Iris pigment epithelial cell (primary cell): ENCODE data around the gene TRIM10.
A peak's percentile ranks its signal among the peaks of the same experiment; 100 is the strongest.
"Not testable (repeated sequence)": the region's sequence is repeated elsewhere in the genome, so short reads cannot be mapped to it uniquely, and the experiment has no call there.

Experiments used
- DNase-seq: peaks from one replicate; pipeline ENCODE4 v3.0.0-alpha.2; 2011; ENCODE audit warnings: low read depth

TRIM10 gene

DNA sequence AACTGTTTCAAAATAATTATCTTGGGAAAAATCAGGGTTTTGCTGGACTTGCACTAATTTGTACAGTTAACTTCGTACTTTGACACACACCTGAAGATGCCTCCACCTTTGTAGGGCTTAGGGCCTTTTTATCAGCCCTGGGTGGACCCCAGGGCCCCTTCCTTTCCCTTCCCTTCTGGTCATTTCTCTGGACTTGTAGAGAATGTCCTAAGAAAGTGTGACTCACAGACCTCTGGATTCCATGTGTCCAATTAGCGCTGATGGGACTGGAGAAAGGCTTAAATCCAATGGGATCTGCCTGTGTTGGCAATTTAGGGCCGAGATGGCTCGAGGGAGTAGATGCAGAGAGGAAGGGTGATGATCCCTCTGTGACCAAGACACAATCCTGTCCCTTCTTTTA is 11.7 kb upstream of the TRIM10 start:
- DNase-seq = no peak

DNA sequence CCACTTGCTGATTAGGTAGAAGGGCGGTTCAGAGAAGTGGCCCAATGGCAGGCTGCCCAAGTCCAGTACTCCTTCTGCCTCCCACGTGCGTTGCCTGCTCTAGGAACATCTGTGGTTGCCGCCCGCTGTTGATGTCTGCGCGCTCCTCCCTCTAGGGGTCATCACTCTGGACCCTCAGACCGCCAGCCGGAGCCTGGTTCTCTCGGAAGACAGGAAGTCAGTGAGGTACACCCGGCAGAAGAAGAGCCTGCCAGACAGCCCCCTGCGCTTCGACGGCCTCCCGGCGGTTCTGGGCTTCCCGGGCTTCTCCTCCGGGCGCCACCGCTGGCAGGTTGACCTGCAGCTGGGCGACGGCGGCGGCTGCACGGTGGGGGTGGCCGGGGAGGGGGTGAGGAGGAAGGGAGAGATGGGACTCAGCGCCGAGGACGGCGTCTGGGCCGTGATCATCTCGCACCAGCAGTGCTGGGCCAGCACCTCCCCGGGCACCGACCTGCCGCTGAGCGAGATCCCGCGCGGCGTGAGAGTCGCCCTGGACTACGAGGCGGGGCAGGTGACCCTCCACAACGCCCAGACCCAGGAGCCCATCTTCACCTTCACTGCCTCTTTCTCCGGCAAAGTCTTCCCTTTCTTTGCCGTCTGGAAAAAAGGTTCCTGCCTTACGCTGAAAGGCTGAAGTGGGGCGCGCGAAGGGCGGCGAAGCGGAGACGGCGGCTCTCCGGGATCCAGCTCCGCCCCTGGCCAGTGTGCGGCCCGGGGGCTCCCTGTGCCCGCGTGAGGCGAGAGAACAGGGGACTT is 10.9 kb upstream of the TRIM10 start:
- DNase-seq = peak; percentile 18

DNA sequence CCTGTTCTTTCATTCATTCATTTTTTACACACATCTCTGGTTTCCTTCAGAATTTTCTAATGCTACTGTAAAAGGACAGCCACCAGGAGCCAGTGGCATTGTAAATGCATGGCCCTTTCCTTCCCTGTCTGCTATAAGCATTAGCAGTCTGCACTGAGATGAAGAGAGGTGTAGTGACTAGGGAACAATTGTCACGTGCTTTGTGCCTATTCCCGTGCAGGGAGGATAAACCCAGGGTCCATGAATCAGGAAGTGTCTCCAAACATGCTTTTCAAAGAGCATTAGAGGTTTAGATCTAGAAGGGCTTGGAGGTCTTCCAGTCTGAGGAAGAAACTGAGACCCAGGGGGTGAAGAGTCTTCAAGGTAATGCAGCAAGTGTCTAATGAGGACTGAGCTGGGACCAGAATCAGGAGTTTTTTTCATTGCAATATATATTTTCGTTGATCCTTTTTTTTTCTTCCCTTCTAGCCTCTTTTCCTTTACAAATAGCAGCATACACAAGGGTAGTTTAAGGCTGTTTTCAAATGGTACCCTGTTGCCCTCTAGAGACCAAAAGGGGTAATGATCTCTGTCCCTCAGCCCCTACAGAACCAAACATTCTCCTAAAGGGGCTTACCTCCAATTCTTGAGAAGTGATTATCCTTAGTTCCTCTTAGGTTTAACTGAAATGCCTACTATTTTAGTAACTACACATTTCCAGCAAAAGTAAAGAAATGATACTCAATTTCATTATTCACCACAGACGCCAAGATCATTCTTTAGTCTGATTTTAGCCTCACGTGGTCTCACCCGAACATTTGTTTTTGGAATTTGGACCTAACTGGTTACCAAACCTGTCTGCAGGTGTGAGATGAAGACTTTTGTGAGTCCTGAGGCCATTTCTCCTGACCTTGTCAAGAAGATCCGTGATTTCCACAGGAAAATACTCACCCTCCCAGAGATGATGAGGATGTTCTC is 8.9 kb upstream of the TRIM10 start:
- peak; percentile 52 for DNase-seq

DNA sequence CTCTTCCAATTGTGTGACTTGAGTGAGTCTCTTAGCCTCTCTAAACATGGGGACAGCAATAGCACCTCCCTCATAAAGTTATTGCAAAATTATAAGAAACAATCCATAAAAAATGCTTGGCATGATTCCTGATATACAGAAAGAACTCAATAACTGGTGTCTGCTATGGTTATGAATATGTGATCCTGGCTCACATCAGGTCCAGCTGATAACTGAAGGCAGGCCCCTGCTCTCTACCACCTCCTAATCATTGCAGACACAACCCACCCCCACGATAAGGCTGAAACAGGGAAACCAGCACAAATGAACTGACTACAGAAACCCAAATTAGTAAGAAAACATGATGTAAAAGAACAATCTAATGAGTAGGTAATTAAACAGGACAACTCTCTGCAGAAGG is 7.7 kb upstream of the TRIM10 start:
- DNase-seq = no peak

DNA sequence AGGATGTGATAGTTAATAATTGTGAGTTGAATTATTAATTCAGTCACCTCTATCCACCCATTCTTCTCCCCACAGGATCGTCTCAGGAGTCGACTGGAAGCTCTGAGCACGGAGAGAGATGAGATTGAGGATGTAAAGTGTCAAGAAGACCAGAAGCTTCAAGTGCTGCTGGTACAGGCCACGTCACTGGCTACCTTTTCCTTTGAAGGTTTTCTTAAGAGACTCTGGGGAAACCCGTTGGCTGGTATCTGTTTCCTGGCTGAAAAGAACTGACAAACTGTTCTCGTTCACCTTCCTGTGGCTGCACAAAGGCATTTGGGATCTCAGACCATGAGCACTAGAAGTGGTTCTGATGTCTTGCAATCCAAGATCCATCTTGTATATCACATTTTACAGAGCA is 6.1 kb upstream of the TRIM10 start:
- no peak for DNase-seq

DNA sequence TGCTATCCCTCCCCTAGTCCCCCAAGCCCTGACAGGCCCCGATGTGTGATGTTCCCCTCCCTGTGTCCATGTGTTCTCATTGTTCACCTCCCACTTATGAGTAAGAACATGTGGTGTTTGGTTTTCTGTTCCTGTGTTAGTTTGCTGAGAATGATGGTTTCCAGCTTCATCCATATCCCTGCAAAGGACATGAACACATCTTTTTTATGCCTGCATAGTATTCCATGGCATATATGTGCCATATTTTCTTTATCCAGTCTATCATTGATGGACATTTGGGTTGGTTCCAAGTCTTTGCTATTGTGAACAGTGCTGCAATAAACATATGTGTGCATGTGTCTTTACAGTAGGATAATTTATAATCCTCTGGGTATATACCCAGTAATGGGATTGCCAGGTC is 4.2 kb upstream of the TRIM10 start:
- not testable (repeated sequence) for DNase-seq

DNA sequence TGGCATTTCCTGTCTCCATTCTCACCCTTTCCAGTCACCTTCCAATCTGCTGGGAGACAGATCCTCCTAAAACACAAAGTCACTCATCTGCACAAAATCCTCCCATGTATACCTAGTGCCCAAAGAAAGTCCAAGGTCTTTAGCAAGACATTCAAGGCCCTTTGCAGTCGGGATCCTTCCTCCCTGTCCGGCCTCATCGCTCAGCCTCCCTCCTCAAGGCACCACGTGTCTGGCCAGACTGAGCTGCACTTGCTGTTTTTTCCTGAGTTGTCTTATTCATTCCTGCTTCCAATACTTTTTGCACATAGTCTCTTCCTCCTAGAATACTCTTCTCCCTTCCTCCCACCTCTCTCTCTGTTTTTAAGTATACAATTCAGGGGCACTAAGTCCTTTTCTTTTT is 3.7 kb upstream of the TRIM10 start:
- DNase-seq = no peak

DNA sequence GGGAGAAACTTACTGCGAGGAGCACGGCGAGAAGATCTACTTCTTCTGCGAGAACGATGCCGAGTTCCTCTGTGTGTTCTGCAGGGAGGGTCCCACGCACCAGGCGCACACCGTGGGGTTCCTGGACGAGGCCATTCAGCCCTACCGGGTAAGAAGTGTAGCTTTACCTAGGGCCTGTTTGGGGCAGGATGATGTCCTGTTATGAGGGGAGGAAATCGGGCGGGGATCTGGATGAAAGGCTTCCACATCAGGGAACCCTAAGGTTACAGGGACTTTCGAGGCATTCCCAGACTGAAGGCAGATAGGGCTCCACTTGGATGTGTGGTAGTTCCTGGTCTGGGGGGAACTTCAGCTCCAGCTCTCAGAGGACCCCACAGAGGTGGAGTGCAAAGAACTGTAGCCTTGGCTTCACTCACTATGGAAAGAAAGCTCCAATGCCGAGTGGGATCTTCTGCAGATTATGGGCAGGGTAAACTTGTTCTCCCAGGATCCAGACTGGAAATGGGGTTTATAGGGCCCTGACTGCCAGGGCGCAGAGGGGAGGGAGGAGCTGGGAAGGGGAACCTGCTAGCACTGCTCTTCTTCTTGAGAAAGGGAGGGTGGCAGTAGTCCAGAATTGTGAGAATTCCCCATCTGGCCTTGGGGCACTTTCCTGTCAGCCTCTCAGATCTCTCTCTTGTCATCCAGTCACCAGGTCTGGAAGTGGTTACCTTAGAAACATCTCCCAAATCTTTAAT is 3.1 kb upstream of the TRIM10 start:
- DNase-seq = no peak

DNA sequence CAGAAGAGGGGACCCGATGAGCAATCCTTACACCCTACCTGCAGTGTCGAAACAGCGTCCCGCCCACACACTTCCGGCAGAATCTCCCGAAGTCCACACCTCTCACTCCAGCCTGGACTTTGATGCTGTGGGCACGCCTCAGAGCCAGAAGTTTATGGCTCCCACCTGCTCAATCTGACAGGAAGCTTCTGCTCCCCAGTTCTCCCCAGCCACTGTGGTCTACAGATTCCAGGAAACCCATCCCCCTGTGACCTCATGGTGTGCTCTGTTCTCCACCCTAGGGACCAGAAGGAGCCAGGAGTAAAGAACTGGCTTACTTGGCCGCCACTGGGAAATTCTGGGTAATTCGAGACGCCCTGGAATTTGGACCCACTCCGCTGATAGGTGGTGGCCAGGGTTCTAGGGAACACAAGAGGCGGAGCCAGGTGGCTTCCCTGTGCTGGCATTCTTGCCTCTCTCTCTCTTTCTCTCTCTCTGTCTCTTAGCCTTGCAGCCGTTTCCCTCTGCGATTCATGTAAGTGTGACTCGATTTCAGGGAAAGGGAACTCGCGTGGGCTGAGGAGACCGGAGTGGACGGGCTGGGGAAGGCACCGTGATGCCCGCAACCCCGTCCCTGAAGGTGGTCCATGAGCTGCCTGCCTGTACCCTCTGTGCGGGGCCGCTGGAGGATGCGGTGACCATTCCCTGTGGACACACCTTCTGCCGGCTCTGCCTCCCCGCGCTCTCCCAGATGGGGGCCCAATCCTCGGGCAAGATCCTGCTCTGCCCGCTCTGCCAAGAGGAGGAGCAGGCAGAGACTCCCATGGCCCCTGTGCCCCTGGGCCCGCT is 2.3 kb upstream of the TRIM10 start, which contains the start of gene TRIM15:
Gene TRIM15, plus strand, starts transcription at position 457 of the 828 bp plus-strand sequence. Its CDS starts 139 bp downstream, at position 596.
- DNase-seq = no peak

DNA sequence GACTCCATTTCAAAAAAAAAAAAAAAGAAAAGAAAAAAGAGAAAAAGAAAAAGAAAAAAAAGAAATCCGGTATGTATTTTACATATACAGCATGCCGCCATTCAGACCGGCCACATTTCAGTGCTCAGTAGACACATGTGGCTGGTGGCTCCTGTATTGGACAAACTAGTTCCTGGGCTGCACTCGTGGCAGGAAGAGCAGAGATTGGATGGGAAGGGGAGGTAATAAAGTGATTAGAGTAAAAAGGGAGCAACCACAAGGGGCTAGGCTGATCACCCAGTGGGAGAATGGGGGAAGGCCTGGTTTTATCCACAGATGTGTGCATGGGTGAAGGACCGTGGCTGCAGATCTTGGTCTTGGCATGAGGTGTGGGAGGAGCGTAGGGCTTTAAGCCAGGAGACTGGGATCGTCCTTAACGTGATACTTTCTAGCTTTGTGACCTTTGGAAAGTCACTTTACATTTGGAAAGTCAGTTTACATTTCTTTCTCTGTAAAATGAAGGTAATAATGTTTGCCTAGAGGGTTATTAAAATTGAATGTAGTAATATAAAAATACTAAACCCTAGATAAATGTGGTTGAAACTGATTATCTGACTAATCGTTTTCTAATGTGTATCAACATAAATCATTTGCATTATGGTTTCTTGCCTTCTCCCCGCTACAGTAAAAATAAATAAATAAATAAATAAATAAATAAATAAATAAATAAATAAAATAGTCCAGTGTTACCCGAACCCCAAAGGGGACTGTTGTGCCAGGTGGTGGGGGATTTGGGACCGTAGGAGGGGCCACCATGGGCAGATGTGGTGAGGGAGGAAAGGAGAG is 1.5 kb upstream of the TRIM10 start:
- DNase-seq = no peak

DNA sequence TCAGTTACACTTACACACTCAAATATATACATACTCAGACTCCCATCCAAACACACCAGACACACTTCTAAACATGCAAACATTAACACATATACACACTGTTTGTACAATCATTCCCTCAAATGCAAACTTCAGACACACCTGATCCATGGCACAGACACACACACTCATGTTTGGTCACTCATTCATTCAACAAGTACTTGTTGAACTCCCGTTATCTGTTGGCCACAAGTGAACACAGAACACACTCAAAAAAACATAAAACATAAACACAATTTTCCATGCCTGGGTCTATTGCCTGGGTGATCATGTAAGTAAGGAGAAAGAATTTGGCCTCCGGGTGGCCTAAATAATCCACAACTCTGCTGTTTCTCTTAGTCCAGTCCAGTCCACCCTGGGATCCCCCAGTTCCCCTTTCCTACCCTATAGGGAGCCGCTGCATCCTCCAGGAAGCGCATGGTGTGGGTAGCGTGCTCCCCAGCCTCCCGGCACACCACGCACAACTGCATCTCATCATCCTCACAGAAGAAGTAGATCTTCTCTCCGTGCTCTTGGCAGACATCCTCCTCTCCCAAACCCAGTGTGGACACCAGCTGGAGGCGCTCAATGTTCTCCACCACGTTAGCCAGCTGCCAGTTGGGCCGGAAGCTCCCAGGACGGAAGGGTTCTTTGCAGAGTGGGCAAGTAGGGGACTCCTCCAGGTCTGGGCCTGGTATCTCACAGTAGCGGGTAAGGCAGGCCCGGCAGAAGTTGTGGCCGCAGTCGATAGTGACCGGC is 815 bp downstream of the TRIM10 start:
- DNase-seq = no peak

DNA sequence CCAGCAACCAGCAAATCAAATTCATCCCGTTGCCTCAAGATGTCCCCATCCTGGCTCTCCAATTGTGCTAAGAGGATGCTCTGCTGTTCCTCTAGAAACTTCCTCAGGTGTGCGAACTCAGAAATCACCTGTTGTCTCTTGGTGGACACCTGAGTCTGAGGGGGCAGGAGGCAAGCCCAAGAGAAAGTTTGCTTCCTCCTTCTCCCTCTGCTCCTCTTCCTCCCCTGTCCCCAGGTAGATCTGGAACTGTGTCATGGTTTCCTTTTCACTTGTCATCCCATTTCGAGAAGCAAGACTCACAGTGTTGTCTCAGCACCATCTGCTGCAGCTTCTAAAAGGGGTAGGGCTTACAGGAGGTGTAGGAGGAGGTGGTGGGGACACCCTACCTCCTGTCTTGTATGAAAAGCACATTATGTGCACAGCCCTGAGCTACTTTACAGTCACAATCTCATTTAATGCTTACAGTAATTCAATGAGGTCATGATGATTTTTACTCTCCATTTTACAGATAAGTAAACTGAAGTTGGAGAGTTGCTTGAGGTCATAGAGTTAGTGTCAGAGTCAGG is 2.5 kb downstream of the TRIM10 start:
- DNase-seq = no peak

DNA sequence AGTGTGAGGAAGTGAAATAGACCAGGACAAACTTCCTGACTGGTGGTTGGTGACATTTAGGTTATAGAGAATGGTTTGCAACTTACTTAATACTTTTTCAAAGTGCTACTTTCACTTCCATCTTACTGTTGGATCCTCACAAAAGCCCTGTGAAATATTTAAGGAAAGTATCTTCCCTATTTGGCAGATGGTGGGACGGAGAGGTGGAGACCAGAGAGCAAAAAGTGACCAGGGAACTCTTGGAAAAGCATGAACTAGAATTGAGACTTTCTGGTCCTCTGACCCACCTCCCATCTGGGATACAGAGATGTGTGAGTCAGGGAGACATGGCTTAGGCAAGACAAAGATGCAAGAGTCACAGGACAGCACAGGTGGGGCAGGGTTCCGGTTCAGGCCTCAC is 3.0 kb downstream of the TRIM10 start:
- DNase-seq = no peak

DNA sequence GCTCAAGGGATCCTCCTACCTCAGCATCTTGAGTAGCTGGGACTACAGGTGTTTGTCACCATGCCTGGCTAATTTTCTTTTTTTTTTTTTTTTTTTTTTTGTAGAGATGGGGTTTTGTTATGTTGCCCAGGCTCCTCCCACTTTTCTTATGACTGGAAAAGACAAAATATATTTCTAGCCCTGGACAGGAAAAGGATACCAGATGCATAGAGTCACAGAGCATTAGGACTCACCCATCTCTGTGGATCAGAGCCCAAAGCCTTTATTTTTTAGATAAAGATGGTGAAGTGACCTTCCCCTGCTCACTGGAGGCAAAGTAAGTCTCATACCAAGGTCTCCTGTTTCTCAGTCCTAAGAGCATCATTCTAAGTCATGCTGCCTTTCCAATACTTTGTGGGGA is 3.4 kb downstream of the TRIM10 start:
- DNase-seq = no peak

DNA sequence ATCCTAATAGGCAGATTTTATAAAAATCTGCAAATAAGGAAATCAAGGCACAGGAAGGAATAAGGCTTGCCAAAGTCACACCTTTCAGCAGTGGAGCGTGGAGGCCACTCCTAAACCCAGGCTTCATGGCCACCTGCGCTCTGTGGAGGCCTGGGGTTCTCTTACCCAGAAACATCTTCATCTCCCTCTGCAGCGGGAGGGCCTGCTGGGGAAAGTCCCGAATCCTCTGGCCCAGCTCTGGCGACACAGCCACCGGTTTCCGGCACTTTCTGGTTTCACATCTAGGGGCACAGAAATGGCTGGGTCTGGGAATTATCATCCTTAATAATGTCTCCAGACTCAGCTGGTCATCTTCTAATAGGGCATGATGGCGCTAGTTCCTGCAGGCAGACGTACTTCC is 4.2 kb downstream of the TRIM10 start:
- no peak for DNase-seq

DNA sequence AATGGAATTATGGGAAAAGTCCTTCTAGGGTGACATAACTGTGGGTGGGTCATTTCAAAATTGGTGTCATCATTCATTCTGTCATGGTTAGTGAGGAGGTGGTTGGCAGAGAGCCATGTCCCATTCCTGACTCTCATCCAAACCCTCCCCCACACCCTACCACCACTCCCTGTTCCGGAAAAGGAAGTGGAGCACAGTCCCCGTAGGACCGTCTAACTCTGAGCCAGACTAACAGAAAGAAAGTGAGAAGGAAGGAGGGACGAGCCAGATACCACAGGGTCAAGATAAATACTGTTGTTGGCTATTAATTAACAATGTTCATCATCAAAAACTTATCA is 4.8 kb downstream of the TRIM10 start:
- DNase-seq = peak; percentile 7

DNA sequence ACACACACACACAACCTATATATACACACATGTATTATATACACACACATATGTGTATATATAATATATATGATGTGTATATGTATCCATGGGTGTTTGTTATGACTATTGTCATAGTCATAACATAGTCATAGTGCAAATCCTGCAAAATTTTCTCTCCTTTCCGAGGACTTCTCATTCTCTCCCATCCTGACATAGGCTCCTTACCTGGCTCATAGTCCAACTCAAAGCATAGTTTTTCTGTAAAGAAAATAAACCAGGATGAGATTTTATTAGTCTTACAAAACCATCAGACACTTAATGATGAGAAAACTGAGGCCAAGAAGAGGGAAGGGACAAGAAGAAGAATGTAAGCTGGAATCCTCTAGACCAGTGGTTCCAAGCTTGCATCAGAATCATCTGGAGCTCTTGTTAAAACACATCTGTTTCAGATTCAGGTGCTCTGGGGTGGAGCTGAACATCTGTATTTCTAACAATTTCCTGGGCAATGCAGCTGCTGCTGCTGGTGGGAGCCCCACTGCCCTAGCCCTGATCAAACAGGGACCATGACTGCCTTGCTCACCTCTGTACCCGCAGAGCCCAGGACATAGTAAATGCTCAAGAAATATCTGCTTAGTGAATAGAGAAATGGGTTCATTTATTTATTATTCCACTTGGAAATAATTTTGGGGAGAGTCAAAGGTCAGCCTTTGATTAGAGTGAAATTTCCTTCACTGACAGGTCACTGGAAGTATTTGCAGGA is 5.3 kb downstream of the TRIM10 start:
- no peak for DNase-seq

DNA sequence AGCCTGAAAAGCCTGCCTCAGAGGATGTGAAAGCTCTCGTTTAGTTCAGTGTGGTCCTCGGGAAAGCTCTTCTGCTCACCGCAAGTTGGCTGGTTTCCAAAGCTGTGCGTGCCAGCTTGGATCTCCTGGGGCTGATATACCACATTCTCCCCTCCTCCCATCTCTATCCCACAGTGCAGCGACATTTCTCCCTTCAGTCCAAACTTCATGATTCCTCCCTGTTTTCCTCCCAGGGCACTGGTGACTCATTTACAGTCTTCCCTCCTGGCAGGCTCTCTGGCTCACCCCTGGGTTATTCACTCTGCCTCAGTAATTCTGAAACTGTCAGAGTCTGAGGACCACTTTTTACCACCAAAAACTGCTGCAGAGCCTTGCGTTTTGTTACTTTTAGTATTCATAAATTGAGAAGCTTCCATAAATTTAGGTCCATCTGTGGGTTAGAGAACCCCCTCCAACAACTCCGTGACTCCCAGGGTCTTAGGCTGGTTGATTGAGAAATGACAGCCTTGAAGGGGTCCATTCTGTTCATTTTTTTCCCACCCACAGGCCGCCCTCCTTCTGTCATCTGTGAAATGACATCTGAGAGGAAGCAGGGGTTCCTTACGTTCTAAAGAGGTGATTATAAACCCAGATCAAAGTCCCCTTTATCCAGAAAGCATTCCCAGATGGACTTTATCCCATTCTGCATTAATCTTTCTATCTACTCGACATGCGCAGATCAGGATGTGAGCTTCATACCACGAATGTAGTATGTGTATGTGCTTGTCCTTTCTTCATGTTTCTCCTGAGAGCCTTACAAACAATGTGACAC is 6.1 kb downstream of the TRIM10 start:
- DNase-seq = peak; percentile 18
